Testis (tissue), 2 donors: ENCODE results near the gene TTL.

Source experiments
- POLR2A ChIP-seq: fragments of 450-650 bp; IDR thresholded peaks from one replicate; pipeline ENCODE4 v1.6.1; 2017; ENCODE audit warnings: antibody characterized with exemption, mild to moderate bottlenecking, moderate library complexity
- TF ChIP-seq, protein P1 (sequence below), 3 experiments: fragments of 450-650 bp in 2 of 3; fragments of 200-600 bp in 1 of 3; sonication (generic) in 1 of 3; IDR thresholded peaks; one replicate each; pipeline ENCODE4 v1.5.1; 2016 to 2019; ENCODE audit warnings: antibody characterized with exemption in 3 of 3, mild to moderate bottlenecking in 2 of 3, moderate library complexity in 1 of 3

DNA sequence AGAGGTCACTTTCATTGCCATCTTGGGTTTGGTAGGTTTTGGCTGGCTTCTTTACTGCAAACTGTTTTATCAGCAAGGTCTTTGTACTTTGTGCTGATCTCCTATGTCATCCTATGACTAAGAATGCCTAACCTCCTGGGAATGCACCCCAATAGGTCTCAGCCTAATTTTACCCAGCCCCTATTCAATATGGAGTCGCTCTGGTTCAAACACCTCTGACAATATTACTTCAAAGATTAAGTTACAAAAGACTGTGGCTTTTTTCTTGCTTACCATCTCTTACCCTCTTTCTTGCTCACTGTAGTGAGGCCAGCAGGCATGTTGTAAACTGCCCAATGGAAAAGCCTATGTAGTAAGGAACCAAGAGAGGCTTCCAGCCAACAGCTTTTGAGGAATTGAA lies 30.6 kb upstream of the TTL start:
- TF ChIP-seq, protein P1, sequence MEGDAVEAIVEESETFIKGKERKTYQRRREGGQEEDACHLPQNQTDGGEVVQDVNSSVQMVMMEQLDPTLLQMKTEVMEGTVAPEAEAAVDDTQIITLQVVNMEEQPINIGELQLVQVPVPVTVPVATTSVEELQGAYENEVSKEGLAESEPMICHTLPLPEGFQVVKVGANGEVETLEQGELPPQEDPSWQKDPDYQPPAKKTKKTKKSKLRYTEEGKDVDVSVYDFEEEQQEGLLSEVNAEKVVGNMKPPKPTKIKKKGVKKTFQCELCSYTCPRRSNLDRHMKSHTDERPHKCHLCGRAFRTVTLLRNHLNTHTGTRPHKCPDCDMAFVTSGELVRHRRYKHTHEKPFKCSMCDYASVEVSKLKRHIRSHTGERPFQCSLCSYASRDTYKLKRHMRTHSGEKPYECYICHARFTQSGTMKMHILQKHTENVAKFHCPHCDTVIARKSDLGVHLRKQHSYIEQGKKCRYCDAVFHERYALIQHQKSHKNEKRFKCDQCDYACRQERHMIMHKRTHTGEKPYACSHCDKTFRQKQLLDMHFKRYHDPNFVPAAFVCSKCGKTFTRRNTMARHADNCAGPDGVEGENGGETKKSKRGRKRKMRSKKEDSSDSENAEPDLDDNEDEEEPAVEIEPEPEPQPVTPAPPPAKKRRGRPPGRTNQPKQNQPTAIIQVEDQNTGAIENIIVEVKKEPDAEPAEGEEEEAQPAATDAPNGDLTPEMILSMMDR (IDR thresholded peaks at IDR 0.05): no peak
- TF ChIP-seq POLR2A: no peak
